Activated effector memory CD4-positive, alpha-beta T cell treated with anti-CD3 and anti-CD28 coated beads, Interleukin-2, amount 50 U/mL, for 16 hours (primary cell): ENCODE data around the gene MEG3.

Experiments
- DNase-seq: peaks from one replicate; pipeline ENCODE4 v3.0.0-alpha.2; 2020

Gene MEG3

DNA sequence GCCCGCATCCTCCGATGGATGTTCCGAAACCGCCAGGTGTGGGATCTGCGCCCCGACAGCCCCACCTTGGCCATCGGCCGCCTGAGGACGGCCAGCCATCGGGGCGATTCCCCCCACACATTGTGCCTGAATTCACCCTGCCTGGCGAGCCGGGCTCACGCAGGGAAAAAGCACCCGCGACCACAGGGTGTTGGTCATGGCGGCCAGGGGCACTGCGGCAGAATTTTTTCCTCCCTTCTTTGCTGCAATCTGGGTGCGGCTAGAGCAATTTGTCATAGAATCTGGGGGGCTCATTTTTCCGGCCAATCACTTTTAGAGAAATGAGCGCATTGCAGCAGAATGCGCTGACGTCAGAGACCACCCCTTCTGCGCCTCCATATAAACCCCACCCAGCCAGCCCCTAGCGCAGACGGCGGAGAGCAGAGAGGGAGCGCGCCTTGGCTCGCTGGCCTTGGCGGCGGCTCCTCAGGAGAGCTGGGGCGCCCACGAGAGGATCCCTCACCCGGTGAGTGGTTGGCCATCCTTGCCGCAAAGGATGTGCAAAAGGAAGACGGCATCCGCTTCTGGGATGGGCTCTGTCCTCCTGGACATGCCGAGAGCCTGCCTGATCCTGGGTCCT, at the start of gene MEG3:
TSS of gene MEG3 (plus strand) at position 406 of the 619 bp plus-strand sequence.
- no peak for DNase-seq

DNA sequence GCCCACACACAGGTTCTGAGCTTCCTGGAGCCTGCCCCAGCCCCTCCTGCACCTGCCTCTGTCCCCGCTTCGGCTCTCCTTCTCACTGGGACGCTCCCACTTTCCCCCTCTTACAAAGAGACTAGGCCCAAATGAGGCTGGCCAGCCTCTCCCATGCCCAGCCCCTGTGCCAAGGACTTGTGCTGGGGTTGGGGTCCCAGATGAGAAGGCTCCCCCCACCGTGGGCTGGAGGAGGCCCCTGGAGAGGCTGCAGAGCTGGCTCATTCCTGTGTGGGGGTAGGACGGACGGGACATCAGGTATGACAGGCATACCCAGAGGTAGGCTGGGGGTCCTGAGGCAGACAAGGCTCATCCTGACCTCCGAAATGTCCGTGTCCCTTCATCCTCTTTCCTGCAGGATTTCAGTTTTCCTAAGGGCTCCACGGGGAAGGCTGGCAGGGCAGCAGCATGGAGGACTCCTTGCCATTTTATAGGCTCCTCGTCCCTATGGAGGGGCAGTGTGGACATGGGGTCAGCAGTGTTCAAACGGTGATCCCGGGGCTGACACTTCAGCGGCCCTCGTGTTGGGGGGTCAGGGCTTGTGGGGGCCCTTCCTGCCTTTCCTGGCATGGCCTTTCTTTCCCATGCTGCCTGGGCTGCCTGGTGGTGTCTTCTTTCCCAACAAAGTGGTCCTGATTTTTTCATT, 49.1 kb upstream of the MEG3 start:
- peak; percentile 38 for DNase-seq

DNA sequence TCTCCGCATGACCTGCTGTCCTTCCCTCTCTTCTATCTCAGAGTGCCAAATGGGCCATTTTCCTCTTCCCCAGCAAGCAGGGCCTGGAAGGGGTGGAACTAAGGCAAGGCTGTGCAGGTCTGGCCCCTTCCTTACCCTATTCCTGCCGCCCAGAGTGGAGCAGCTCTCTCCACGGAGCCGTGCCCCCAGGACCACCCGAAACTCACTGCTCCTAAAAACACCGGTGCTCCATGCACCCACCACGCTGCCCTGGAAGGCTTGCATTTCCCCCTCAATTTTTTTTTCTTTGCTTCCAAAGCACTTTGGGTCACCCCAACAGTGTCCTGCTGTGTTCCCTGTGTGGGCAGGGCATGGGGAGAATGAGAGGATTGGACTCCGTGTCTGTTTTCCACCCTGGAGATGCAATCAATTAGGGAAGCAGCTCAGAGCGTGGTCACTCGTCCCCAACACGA, 48.5 kb upstream of the MEG3 start:
- peak; percentile 48 for DNase-seq

DNA sequence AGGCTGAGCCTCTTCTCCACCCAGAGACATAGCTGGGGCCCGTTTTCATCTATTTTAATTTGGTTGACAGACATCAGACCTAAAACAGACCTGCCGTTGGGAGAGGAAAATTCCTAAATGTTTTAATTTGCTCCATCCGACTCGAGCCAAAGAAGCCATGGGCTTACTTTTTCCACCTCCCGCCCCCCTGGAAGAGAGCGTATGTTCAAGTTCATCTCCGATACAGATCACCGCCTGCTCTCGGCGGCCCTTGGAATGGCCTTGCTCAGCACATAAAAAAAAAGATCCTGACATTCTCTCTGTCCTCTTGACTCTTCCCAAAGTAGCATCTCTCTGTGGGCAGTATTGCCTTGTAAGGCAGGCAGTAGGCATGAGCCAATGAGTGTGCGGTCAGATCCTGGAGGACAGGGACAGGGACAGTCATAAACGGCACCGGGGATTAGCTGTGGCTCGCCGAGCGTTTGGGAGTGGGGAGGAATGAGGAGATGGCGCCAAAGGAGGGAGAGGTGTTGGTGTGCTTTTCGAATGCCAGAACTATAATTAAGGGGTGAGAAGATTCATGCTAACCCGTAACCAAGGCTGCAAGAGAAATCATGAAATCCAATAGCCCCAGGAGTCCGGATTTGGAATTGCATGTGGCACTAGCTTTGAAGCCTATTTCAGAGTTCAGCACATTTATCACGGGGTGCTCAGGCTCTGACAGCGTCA, 47.9 kb upstream of the MEG3 start:
- DNase-seq = no peak

DNA sequence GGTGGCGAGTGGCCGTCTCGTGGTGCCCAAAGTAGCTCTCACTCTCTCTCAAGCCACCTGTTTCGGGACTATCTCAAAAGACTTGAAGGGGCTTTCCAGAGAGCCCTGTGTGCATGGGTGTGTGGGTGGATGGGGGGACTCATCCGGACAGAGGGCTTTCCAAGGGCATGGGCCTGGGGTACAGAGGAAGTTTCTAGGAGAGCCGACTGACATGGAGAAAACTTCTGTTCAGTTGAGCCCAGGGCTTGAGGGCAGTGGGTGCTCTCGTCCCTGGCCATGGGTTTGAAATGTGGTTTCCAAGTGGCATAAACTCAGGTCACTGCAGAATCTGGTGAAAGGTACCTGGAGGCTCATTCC, 47.4 kb upstream of the MEG3 start:
- no peak for DNase-seq

DNA sequence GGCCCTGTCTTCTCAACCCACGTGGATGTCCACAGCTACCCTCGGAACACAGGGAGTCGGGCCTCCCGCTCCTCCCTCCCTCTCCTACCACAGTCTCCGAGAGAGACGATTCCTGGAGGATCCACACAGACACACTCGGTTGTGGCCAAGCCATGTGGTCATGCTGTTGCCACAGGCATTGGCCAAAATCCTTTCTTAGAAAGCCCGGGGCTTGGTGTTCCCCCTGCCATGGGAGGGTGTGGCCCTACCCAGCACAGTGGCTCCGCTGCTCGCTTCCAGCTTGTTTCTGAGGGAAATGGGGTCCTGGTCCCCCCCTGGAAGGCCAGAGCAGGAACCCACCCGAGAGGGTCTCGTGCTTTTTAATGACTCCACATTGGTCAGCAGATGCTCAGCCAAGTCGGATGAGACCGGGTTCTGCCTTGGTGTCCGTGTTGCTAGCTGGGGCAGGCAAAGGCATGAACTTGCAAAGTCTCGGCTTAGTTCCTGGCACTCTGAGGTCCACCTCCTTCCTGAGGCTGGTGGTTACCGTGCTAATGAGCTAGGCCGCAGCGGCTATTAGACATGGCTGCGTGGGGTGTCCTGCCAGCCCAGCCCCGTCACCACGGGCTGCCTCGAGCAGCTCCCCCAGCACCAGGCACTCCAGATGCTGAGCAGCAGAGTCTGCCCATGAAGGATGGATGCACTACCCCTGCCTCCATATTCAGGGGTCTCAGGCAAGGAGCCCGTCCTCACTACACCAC, 46.8 kb upstream of the MEG3 start:
- DNase-seq = peak; percentile 46

DNA sequence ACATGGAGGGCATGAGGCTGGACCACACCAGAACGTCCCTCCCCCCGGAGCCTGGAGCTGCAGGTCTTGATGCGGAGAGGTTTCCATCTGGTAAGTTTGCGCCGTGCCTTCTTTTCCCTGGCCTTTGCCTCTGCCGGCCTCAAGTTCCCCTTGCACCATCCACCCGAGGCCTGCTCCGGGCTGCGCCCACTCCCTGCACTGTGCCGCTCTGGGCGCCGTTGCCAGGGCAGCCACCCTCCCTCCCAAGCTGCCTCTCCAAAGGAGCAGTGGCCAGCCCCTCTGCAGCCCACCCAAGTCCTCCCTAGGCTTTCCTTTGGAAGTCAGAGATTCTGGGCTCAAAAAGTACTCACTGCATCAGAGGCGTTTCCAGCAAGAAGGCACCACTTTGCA, 46.2 kb upstream of the MEG3 start:
- DNase-seq = peak; percentile 49

DNA sequence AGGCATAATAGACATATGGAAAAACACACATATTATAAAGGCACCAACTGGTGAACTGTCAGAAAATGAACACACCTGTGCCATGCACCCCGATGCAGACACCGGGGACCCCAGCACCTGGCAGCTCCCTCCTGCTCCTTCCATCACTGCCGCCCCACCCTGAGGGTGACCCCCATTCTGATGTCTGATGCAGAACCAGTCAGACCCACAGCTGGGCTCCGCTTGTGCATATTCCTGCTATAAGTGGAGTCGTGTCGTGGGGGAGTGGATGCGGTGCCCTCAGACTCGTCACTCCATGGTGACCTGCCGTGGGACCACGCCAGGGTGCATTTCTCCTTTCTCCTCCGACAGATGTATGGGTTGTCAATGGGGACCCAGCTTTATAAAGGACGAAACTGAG, 45.7 kb upstream of the MEG3 start:
- DNase-seq = no peak

DNA sequence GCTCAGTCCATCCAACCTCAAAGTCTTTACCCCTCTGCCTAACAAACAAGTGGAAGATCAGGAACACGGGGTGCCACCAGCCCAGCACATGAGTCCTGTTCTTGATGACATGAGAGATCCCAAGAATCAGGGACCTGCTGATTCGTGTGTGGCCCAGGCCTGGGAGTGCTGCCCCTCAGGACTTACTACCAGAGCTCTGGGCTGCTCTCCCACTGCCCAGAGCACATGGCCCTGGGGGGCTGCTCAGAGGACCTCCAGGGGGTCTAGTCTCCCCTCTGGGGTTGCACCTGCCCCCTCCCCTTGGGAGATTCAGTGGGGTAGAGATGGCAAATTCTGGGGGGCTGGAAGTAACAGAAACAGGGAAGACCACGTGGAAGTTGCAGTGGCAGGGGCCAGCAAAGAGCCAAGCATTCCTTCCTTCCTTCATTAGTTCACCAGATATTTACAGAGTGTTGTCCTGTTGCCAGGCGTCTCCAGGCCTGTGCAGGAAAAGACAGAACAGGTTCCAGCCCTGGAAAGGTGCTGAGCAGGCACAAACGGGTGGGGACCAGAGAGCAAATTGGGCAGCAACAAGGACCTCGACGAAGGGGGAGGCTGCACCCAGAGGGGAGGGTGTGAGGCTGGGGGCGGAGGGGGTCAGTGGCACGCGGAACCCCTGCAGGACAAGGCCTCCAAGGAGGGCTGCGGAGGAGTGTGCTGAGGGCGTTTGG, 45.1 kb upstream of the MEG3 start:
- peak; percentile 46 for DNase-seq

DNA sequence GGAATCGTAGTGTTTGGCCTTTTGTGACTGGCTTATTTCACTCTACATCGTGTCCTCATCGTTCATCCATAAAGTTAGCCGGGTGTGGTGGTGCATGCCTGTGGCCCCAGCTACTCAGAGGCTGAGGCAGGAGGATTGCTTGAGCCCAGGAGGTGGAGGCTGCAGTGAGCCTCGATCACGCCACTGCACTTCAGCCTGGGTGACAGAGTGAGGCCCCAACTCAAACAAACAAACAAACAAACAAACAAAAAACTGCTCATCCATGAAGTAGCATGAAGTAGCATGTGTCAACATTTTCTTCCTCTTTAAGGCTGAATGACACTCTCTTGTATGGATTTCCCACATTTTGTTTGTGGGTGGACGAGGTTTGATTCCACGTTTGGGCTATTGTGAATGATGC, 44.0 kb upstream of the MEG3 start:
- DNase-seq = peak; percentile 30

DNA sequence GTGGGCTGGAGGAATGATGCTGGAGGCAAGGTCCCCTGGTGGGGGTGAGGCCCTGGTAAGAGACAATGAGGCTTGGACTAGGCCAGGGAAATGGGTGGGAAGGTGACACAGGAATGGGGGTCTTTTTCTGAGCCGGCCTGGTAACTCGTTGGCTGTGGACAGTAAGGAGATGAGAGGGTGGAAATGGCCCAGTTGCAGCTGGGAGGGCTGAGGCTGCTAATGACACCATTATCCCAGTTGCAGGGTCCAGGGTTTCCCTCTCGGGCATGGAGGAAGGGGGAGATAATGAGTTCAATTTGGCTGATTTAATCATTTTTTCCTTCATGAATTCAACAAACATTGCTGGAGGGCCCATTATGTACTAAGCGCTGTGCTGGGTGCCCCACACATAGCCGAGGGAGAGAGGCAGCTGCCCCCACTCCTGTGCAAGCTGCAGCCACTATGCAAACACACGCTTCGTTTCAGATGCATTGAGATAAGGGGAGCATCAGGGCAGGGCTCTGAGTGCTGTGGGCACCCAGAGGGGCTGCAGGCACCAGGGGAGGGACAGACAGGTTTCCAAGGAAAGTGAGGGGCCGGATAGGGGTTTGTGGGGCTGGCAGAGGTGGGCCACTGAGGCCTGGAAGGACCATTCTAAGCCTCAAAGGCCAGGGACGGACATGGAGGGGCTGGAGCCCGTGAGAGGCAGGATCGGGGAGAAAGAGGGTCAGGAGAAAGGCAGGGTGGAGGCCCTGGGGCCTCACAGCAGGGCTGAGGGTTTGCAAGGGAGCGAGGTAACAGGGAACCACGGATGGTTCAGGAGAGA, 43.2 kb upstream of the MEG3 start:
- peak; percentile 49 for DNase-seq

DNA sequence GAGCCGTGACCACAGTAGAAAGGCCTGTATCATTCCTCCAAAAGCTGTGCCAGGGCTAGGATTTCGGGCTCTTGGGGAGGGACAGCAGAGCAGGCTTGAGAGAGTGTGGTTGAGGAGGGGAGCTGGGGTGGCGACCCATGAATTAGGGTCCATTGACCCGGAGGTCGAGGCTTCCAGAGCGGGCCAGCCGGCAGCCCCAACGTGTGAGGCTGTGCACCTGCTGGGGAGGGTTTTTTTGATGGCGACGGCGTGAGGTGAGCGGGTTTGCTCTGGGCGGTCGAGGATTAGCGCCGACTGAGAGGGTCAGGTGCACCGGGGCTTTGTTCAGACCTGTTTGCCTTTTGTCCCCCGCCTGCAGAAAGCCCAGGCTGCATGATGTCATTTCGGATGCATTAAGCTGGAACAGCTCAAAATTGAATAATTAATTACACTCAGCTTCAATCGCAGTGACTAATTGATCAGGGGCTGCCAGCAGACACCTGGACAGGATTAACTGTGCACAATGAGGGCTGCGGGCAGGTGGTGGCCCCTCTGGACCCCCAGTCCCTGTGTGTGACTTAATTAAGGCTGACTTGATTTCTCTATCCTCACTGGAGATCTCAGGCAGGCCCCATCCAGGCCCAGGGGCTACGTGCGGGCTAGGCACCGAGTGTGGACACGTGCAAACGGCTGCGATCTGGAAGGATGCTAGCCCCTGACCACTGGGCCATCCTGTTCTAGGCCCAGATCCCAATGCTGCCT, 42.1 kb upstream of the MEG3 start:
- DNase-seq = peak; percentile 52

DNA sequence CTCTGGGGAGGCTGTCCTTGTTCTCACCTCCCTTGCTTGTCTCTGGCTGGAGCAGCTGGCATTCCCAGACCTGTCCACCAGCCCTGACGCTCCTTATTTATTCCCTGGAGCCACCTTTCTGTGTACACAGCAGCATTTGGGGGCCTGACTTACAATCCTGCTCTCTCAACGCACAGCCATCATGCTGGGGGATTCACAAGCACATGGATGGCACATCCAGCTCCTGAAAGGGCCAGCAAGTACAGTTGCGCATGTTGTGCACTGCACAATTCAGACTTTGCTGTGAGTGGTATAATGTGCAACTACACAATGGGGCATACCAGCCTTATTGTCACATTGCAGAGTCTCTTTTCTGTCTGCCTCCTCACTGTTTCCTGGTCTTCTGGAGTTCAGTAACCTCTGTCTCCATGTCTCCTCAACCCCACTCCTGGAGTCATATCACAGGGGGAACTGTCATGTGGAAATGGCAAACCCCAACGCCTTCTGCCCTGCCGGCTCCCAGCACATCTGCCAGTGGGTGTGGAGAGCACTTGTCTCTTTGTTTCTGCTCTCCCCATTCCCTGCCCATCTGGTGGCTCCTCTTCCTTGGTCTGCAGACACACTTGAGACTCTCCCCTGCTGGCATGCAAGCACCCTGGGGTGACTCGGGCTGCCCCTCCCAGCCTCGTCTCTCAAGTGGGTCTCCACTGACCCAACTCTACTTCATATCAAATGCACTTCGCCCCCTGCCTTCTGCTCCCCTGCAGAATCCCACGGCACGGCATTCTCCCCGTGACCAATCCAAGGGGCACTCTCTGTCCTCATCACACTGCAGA, 41.2 kb upstream of the MEG3 start:
- peak; percentile 17 for DNase-seq

DNA sequence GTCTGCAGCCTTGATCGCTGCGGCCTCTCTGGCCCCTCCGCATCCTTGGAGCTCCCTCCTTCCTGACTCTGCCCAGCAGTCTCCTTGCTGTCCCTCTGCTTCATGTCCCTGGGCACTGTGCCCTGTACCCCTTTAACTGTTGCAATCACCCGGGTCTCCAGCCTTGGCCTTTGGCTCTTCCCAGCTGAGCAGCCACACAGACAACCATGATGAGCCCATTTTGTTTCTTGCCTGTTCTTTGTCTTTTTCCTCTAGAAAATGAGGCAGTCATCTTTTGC, 40.6 kb upstream of the MEG3 start:
- DNase-seq = no peak

DNA sequence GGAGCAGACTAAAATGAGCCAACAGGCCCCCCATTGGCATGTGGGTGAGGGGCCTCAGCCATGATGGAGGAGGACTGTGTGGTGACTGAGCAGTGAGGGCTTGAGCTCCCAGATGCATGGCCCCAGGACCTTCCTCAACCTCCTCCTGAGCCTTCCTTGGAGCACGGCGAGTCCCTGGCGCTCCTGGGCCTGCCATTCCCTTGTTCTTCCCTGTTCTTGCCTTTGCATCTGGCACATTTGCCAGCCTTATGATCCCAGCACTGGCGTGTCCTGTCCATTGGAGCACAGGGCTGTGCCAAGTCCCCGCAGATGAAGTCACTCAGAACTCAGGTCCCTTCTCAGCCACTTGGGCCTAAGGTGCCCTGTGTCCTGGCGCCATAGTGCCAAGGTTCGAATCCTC, 40.3 kb upstream of the MEG3 start:
- DNase-seq = no peak

DNA sequence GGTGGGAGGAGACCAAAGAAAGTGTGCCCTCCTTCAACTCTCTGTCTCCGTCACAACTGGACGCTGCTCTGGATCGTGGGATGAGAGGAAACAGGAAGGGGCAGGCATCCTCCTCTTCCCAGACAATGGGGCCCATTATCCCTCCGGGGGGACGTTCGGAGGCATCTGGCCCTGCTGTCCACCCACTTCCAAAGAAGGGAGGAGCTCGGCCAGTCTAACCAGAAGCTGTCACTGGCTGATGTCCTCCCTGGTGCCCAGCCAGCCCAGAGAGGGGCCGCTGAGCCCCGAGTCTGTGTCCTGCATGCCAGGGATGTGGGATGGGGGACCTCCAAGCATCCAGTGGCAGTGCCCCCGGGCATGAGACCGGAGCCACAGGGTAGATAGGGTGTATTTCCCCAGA, 39.8 kb upstream of the MEG3 start:
- no peak for DNase-seq

DNA sequence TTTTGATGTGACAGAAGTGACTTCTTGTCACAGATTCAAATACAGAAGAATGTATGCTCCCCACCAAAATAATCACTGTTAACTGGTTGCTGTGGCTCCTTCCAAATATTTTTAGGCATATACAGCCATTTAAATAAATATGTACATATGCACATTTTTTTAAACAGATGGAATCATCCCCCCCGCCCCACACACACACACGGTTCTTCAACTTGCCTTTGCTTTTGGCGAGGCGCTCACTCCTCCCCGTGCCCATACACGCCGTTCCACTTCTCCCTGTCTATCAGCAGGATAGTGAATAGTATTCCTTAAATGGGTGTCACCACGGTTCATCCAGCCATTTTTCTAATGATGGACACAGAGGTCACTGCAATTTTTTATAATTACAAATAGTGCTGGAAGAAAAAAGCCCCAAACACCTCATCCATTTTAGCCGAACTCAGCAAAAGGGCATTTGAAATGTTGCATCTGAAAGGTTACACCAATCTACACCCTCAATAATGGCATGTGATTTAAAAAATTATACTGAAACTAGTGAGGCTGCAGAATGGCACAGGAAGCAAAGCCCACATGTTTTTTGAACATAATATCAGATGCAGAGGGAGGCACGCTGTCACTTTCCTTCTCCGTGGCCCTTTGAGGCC, 39.2 kb upstream of the MEG3 start:
- DNase-seq = no peak

DNA sequence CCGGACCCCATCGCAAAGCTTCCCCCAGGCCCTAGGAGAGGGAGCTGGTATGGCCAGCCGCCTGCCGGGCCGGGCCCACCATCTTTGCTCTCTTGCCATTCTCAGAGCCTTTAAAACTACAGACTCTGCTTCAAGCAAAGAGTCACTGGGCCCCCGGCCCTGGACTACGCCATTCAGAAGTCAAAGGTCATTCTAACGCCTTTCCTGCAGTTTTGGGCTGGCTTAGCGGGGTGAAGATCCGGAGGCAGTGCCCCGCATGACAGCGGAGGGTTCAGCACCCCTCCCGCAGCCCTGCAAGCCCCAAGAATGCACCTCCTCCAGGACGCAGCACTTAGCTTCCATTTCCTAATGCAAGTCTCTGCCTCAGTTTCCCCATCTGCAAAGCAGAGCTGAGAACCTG, 38.3 kb upstream of the MEG3 start:
- no peak for DNase-seq

DNA sequence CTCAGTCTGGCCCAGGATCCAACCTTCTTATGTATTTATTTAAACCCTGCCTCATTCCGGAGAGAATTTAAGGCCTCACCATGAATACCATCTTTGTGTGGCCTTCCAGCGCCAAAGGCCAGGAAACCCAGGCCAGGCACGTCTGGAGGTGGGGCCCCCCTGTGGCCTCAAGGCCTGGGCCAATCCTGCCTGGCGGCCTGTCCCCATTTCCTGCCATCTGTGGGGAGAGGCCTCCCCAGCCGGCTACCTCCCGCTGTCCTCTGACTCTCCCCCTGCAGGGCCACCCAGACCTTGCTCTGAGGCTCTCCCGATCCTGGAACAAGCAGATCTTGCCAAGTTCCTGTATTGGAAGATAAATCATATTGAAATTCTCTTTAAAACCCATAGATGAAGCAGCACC, 37.4 kb upstream of the MEG3 start:
- no peak for DNase-seq

DNA sequence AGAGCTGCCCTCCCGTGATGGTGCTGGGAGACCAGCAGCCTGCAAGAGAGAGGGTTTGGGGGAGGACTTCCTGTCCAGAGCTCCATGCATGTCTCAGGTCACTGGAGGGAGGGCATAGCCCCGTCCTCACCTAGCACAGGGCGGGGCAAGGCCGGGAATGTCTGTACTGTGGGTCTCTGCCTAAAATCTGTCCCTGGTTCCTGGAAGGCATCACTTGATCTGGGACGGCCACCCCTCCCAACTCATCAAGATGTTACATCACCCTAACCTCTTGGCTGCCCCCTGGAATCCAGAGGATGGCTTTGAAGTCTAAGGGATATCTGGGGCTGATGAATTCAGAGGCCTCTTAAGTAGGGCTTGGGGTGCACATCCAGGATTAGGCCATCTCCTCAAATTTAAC, 37.0 kb upstream of the MEG3 start:
- no peak for DNase-seq
